Spleen (tissue), 7 donors: Measurements from ENCODE around the gene DNAH17.

Experiments used
- CTCF ChIP-seq, 11 experiments: fragments of 200-600 bp in 7 of 11; fragments of 450-650 bp in 4 of 11; sonication (generic) in 4 of 11; IDR thresholded peaks in 8 of 11; conservative IDR thresholded peaks in 3 of 11; 1 replicate in 7 of 11; 2 replicates in 4 of 11; pipeline versions ENCODE4 v1.4.0 to v1.8.0; 2016 to 2021; ENCODE audit warnings: antibody characterized with exemption in 11 of 11, inconsistent platforms in 4 of 11, mild to moderate bottlenecking in 1 of 11
- POLR2A ChIP-seq, 3 donors: fragments of 450-650 bp; IDR thresholded peaks; one replicate each; pipeline ENCODE4 v1.5.1; 2017; ENCODE audit warnings: antibody characterized with exemption in 3 of 3, mild to moderate bottlenecking in 1 of 3
- donor health status: DM: no; HTN: no; CAD: no; lungs with moderate emphysema.
- donor health status: DM: no; HTN: no; CAD: no.
- donor health status: DM: no; HTN: no; CAD: no.

GRCh38 chr17:78613416-78613815 is 36.2 kb upstream of the DNAH17 start:
- TF ChIP-seq POLR2A (IDR thresholded peaks at IDR 0.05) (no peak), CTCF (IDR thresholded peaks at IDR 0.05 in 8 of 11, conservative IDR thresholded peaks at IDR 0.05 in 3 of 11) (no peak)
